Right lung (tissue), 5 donors: ENCODE measurements around the gene AKAP12. TPM values are rescaled to one million over a fixed set of nuclear protein-coding genes. Genes with fewer than 3 reads are reported as not detected.

Experiments
- DNase-seq, 2 donors: peaks; one replicate each; pipeline ENCODE4 v3.0.0-alpha.2; 2013
- polyA plus RNA-seq, 5 donors: library from polyadenylated mRNA; unstranded; fragments of 120-200 nt; gene quantifications; one replicate each; pipeline versions ENCODE4 v1.2.1 to v1.2.3, GENCODE V29; 2013; ENCODE audit warnings: inconsistent platforms in 1 of 5, low replicate concordance in 1 of 5; ENCODE audit not compliant: insufficient read length in 5 of 5, insufficient read depth in 1 of 5

AKAP12 gene
- polyA plus RNA-seq, 5 donors, result 67.4 to 113 (median 109) TPM

- DNase-seq, result no peak
Observed at GRCh38 chr6:151229401-151230276, 10.1 kb upstream of the AKAP12 start.

DNA sequence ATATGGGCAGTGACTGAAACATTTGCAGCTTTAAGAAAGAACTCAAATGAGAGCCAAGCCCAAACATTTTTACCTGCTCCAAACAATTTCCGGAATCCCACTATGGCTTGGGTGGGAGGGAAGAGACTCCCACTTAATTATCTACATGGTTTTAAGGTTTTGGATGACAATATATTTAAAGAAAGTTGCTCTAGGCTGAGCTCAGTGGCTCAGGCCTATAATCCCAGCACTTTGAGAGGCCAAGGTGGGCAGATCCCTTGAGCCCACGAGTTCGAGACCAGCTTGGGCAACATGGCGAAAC, 9.5 kb upstream of the AKAP12 start:
- DNase-seq, result no peak

GRCh38 chr6:151232899-151233298, 6.9 kb upstream of the AKAP12 start:
- DNase-seq, result no peak

DNA sequence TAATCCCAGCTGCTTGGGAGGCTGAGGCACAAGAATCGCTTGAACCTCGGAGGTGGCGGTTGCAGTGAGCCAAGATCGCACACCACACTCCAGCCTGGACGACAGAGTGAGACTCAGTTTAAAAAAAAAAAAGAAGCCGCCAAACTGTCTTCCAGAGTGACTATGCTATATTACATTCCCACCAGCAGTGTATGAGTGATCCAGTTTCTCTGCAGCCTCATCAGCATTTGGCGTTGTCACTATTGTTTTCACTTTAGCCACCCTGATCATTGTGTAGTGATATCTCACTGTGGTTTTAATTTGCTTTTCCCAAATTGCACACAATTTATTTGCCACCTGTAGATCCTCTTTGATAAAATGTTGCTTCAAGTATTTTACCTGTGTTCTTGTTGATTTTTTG, 6.0 kb upstream of the AKAP12 start:
- DNase-seq, result no peak

DNA sequence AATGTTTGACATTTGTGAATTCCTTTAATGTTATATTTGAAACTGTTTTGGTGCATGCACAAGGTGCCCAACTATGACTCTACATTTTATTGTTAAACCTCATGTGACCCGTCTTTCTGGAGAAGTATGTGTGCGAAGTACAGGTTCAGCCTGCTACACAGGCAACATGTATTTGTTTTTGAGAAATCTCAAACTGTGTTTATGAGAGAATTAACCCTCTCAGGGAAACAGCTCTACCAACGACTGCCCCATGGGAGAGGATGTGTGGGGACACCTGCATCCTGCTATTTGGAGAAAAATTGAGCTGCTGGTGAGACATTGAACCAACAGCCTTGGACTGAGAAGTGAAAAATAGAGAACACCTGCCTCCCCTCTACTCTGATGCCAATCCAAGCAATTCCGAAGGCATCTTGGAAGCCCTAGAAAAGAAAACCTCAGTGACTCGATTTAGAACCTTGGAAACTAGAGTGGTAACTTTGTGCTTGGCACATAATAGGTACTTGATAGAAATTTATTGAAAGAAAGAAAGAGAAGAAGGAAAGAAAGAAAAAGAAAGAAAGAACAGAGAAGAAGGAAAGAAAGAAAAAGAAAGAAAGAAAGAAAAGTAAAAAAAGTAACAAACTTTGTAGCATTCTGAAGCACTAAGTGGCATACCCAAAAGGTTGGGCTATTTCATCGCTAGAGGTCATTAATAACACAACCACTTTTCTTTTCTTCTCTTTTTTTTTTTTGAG, 2.9 kb upstream of the AKAP12 start:
- DNase-seq, result no peak

DNA sequence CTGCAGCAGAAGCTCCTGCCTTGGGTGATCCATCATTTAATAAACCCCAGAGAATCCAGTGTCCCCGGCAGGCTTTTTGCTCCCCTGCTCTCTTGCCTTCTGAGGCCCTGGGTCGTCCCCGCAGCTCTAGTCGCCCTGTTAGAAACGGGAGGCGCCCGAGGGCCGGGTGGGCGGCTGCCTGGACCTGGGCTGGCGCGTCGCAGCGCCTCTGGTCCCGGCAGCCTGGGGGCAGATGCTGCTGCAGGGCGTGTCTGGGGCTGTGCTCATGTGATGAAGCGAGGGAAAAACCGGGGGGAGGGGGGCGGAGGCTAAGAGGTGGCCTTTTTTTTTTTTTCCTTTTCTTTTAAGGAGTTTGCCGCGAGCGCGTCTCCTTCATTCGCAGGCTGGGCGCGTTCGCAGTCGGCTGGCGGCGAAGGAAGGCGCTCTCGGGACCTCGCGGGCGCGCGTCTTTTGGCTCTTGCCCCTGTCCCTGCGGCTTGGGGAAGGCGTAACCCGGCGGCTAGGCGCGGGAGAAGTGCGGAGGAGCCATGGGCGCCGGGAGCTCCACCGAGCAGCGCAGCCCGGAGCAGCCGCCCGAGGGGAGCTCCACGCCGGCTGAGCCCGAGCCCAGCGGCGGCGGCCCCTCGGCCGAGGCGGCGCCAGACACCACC, 394 bp downstream of the AKAP12 start:
- DNase-seq, result peak; percentile 83 to 85

DNA sequence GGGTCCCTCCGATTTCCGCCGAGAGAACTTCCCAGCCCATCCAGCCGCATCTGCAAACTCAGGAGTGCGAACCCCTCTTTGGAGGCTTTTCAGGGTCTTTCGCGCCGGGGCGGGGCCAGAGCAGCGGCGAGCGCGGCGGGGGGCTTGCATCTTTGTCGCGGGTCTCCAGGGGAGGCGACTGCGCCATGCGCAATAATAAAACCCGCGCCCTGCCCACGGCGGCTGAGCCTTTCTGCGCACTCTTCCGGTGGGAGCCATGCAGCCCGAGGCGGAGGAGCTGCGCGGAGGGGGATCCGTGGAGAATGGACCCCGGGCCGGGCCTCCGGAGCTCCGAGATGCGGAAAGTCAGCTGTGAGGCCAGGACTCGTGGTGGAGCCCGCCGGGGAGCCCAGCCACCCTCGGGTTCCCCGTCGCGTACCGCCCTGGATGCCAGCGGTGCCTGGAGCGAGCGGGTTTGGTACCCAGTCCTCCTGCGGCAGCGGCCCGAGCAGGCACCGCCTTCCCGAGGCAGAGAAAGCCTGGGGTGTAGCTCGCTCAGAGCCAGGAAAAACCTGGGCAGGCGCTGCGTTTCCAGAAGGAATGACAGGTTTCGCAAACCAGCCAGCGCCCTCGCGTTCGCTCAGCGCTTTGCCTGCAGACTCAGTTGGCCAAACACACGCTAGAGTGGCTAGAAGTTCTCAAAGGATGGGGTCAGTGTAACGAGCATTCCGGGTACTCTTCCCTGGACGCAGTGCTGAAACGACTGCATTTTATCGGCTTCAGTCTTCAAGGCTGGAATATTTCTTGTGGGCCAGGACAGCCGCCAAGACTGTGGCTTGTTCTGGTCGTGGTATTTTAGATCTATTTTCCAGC, 1.2 kb downstream of the AKAP12 start:
- DNase-seq, result peak; percentile 41 to 51

GRCh38 chr6:151241853-151242252, 2.1 kb downstream of the AKAP12 start:
- no peak for DNase-seq

- no peak for DNase-seq
Observed at GRCh38 chr6:151242420-151242861, 2.7 kb downstream of the AKAP12 start.

DNA sequence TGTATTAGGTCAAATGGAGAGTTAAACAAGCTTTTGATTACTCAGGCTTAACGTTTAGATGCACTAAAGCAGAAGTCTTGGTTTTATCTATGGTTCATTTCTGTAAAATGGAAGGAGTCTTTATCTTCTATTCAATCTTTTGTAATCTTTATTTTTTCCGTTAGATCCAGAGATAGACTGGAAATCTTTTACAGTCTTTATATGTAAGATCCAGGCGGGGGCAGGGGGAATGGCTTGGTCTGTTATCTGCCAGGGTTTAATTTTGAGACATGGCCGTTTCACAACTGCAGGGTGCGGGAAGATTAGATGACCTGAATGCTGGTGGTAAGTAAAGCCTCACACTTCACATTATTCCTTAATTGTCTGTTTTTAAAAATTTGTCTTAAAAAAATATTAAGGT, 3.7 kb downstream of the AKAP12 start:
- DNase-seq, result no peak

GRCh38 chr6:151247490-151247889, 7.7 kb downstream of the AKAP12 start:
- DNase-seq, result no peak

- DNase-seq, result no peak
Observed at GRCh38 chr6:151248295-151248694, 8.5 kb downstream of the AKAP12 start.

DNA sequence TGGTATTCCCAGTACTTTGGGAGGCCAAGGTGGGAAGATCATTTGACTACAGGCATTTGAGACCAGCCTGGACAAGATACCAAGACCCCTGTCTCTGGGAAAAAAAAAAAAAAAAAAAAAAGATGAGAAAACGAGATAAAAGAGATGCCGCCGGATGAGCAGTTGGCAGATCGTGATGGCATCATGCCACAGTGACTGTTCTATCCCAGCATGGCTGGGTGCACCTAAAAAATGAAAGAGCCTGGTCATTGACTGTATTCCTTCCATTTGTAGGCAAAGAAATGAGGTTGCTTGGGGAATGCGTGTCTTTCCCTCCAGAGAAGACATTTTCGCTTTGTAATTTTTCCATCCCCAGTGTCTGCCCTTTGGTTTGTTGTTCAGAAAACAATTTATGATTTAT, 12.9 kb downstream of the AKAP12 start:
- DNase-seq, result no peak

DNA sequence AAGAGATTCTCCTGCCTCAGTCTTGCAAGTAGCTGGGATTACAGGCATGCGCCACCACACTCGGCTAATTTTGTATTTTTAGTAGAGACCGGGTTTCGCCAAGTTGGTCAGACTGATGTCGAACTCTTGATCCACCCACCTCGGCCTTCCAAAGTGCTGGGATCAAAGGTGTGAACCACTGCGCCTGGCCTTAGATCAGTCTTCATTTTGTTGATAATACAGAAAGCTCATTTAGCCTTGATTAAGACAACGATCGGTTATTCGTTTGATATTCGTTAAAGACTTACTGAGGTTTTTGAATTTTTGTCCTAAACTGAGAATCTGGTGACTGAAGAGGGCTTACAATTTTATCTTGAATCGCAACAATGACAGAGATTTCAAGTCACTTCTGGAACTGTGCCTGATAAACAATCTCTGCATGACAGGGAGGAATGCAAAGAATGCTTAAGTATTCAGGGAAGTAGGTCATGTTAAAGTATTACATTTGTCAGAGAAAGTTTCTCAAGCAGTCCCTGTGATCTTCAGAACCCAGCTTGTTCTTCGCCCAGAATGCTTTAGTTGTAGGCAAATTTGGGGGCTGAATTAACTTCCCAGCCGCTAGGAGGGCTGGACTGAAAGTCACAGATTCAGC, 14.8 kb downstream of the AKAP12 start:
- peak in 1 of 2 donors; percentile 47 for DNase-seq

DNA sequence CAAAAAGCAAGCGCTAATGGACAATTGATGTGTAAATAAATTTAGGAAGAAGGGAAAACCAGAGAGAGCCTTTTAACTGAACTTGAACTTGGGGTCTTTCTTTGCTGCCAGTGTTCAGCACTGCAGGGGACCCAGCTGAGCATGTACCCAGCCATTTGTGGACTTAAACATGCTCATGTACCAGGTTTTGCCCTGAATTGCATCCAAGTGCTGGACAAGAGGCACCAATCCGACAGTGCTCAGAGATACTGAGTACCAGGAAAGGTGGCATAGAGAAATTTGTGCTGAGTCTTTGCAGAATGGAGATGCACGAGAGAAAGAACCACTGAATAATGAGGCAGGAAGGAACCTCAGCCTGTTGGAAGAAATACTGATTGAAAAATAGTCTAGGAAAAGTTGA, 16.0 kb downstream of the AKAP12 start:
- no peak for DNase-seq

DNA sequence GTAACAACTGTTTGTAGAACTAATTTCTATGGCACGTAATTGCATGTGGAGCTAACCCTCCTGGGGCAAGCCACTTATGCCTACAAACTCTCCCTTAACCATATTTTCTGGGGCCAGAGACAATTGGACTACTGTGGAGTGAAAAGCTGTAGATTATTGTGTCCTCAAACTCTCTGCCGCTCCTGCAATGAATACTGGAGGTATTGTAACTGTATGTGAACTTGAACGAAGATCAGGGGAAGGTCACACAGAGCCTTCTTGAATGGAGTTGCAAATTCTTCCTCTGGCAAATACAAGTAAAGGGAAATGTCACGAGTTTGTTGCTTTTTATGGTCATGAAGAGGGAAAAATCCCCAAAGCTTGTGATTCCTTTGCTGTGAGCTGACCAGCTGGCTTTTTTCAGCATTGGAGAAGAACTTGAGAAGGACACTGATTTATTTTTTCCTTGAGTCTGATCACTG, 18.2 kb downstream of the AKAP12 start:
- DNase-seq, result no peak

GRCh38 chr6:151260205-151260604, 20.4 kb downstream of the AKAP12 start:
- no peak for DNase-seq

DNA sequence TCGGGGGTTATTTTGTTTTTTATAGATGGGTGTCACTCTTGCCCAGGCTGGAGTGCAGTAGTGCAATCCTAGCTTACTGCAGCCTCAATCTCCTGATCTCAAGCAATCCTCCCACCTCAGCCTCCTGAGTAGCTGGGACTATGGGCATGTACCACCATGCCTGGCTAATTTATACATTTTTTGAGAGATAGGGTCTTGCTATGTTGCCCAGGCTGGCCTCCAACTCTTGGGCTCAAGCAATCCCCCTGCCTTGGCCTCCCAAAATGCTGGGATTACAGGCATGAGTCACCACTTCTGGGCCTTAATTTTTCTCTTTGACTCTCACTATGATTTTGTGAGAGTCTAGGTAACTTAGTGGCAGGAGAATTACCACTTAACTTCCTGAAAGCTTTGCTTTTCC, 23.3 kb downstream of the AKAP12 start:
- no peak for DNase-seq

GRCh38 chr6:151263967-151264366, 24.2 kb downstream of the AKAP12 start:
- DNase-seq, result no peak

DNA sequence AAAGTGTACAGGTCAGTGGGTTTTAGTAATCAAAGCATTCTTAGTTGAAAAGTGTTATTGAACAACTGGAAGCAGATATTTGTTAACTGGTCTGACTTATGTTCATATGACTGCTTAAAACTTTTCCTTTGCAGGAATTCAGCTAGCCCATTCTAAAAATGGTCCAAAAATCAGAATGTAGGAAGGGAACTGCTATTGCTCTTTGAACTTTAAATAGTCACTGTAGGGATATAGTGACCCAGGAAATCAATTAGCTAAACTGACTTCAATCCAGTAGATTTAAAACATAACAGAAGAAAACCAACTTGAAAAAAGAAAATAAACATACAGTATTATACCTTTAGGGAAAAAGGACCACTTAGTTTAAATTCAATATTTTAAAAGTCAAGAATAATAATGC, 25.5 kb downstream of the AKAP12 start:
- DNase-seq, result no peak

DNA sequence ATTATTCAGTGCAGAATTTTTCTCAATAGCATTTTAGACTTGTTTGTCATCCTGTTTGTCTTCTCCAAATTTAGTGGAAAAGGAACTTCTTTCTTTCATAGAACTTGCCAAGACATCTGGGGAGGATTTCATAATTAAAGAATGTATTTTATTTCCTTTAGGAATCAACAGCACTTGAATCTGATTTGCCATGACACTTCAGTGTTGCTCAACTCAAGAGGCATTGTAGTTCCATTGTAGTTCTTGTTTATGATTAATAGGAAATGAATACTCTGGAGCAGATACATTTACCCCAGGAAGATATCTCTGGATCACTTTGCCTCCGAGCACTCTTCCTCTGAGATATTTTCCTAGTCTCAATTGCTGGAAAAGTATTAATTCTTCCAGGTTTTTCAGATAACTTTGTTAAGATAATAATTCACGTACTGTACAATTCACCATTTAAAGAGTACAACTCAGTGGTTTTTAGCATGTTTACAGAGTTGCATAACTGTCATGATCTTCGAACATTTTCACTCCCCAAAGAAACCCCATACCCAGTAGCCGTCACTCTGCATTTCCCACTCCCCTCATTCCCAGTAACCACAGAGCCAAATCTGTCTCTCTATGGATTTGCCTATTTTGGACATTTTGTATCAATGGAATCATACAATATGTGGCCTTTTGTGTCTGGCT, 29.7 kb downstream of the AKAP12 start:
- DNase-seq, result peak; percentile 28 to 51
